ENCODE data around the gene RASSF7. TPM values are rescaled to one million over a fixed set of nuclear protein-coding genes. Genes with fewer than 3 reads are reported as not detected.

The RASSF7 gene
- total RNA-seq, 2 donors from 2014 or later, result 8.5 to 13.0 TPM

DNA sequence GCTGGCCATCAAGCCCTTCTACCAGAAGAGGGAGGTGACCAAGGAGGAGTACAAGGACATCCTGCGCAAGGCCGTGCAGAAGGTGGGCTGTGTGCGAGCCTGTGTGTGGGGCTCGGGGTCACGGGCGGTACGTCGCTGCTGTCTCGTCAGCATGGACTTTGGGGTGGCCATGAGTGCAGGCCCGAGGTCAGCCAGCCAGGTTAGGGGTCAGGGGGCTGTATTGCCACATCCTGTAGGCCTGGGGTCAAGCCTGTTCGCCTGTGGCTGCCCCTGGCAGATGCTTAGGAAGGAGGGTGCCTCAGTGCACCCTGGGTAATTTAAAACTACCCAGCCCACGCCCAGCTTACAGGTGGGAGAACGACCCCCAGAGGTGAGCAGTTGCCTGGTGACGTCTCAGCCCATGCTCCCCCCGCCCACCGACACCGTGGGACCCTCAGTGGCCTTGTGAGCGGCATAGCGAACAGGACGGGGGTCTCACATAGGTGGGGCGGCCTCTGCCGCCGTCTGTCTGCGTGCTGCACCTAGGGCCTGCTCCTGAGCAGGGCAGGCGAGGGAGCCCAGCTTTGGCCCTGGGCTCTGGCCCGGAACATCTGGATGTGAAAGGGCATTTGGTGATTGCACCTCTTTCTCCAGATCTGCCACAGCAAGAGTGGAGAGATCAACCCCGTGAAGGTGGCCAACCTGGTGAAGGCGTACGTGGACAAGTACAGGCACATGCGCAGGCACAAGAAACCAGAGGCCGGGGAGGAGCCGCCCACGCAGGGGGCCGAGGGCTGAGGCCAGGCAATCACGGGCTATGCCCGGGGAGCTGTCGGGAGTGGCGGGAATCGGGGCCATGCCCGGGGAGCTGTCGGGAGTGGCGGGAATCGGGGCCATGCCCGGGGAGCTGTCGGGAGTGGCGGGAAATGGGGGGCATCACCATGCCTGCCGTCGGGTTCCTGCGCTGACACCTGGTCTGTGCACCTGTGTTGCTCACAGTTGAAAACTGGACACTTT lies 50.5 kb downstream of the RASSF7 start:
- Histone ChIP-seq H3K27me3 (no peaks in the 10 kb centered on the region), H3K4me1 (peaks cover 0 to 30% of the 10 kb centered on the region in 2 donors), H3K36me3 (peaks cover 70% of the 10 kb centered on the region), H3K9me3 (no peaks in the 10 kb centered on the region), H3K27ac (no peak overlapping the region), H3K4me3 (no peak overlapping the region)
- TF ChIP-seq, protein P1, sequence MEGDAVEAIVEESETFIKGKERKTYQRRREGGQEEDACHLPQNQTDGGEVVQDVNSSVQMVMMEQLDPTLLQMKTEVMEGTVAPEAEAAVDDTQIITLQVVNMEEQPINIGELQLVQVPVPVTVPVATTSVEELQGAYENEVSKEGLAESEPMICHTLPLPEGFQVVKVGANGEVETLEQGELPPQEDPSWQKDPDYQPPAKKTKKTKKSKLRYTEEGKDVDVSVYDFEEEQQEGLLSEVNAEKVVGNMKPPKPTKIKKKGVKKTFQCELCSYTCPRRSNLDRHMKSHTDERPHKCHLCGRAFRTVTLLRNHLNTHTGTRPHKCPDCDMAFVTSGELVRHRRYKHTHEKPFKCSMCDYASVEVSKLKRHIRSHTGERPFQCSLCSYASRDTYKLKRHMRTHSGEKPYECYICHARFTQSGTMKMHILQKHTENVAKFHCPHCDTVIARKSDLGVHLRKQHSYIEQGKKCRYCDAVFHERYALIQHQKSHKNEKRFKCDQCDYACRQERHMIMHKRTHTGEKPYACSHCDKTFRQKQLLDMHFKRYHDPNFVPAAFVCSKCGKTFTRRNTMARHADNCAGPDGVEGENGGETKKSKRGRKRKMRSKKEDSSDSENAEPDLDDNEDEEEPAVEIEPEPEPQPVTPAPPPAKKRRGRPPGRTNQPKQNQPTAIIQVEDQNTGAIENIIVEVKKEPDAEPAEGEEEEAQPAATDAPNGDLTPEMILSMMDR (IDR thresholded peaks at IDR 0.05), result no peak
- DNase-seq (ENCODE audit: low spot score), result no peak

DNA sequence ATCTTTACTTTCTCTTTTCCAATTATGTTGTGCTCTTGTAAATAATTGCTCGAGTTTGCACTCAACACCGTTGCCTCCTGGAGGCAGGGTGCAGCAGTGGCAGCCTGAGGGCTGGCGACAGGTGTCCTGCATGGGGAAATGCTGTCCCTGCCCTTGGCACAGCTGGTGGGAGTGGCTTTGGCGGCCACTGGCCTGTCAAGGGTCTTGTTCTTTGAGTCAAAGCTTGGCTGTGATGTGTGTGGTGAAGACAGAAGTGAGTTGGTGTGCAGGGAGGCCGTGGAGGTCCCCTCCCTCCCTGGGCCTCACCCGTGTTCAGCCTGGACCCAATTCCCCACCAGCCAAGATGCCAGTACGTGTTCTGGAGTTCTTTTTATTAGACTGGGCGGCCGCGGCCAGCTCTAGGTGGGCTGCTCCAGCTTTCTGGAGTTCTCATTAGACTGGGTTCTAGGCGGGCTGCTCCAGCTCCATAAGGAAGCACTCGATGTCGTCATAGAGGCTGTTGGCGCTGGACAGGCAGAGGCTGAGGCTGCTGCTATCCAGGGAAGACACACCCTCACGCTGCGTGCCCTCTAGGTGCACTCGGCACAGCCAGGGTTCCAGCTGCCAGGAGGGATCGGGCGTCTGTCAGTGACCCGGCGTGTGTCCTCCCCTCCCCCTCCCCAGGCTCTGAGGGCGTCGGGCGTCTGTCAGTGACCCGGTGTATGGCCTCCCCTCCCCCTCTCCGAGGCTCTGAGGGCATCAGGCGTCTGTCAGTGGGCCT lies 51.6 kb downstream of the RASSF7 start:
- H3K27me3 ChIP-seq, result no peaks in the 10 kb centered on the region
- no peak for DNase-seq (ENCODE audit: low spot score)
- peaks cover 59% of the 10 kb centered on the region for H3K36me3 ChIP-seq
- no peak overlapping the region for H3K27ac ChIP-seq
- TF ChIP-seq, protein P1 (IDR thresholded peaks at IDR 0.05), result no peak
- H3K4me3 ChIP-seq, result no peak overlapping the region
- H3K4me1 ChIP-seq, result peaks cover 0 to 35% of the 10 kb centered on the region in 2 donors
- no peaks in the 10 kb centered on the region for H3K9me3 ChIP-seq

DNA sequence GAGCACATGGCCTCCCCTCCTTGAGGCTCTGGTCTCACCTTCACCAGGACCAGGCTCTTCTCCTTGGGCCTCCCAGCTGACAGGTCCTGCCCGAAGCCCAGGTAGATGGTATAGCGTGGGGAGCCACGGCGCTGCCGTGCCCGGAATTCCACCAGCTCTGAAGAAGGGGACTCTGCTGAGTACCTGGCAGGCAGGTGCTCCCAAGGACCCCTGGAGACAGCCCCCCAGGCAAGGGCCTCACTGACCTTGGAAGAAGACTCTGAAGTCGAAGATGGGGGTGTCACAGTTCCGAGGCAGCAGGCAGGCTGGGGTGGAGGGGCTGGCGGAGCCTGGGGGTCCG lies 52.2 kb downstream of the RASSF7 start:
- H3K27me3 ChIP-seq, result no peaks in the 10 kb centered on the region
- H3K36me3 ChIP-seq, result peaks cover 53% of the 10 kb centered on the region
- TF ChIP-seq, protein P1 (IDR thresholded peaks at IDR 0.05), result no peak
- H3K4me1 ChIP-seq, result peaks cover 0 to 35% of the 10 kb centered on the region in 2 donors
- no peaks in the 10 kb centered on the region for H3K9me3 ChIP-seq
- H3K27ac ChIP-seq, result peak overlapping the region; percentile 39 to 47
- H3K4me3 ChIP-seq, result no peak overlapping the region
- DNase-seq (ENCODE audit: low spot score), result no peak

DNA sequence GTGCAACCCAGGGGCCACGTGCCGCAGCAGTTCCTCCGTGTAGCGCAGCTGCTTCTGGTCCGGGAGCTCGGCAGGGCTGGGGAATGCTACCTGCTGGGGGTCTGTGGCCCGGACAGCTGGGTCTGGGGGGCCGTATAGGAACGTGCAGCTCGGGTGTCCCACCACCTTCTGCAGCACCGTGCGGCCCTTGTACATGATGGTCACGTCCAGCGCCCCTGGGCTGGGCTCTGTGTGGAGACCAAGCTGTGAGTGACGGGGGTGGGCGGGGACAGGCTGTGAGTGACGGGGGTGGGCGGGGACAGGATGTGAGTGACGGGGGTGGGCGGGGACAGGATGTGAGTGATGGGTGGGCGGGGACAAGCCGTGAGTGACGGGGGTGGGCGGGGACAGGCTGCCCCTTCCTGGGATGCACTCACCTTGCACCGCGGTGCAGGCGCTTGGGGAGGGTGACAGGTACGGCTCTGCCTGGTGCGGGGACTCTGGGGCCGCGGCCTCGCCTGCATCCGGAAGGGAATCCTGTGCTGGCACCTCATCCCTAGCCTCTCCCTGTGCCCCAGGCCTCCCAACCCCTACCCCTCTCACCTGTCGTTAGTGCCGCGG lies 52.7 kb downstream of the RASSF7 start:
- Histone ChIP-seq H3K4me1 (peaks cover 0 to 35% of the 10 kb centered on the region in 2 donors), H3K36me3 (peaks cover 48% of the 10 kb centered on the region), H3K27me3 (no peaks in the 10 kb centered on the region), H3K27ac (peak overlapping the region; percentile 90 to 91), H3K4me3 (no peak overlapping the region), H3K9me3 (no peaks in the 10 kb centered on the region)
- DNase-seq (ENCODE audit: low spot score), result no peak
- TF ChIP-seq, protein P1 (IDR thresholded peaks at IDR 0.05), result no peak

MicroRNA genes within 50 kb of the gene (microRNA counts, 767-probe panel; counts per million panel counts)
- microRNA hsa-miR-210, result 0 to 1,387 counts per million in 2 donors

Small RNA genes lying within 50 kb of the gene (microRNA-seq; reads per million reads assigned to microRNA genes)
- 118 to 158 reads per million in 2 donors for gene MIR210 (ENCODE audit: borderline number of aligned reads in 2 of 2, borderline replicate concordance in 1 of 2)

Other genes with a start within 250 kb of the RASSF7 start
- gene IFITM1, start 246.9 kb upstream of the RASSF7 start, total RNA-seq, result 100 to 1,000 TPM in 1 of 2 donors, 10 to 100 TPM in 1; 82.3 to 241 TPM
- gene IFITM3, start 240.1 kb upstream of the RASSF7 start, total RNA-seq, result 100 to 1,000 TPM; 156 to 372 TPM
- under 1 TPM in 1 of 2 donors, not detected in 1; 0.39 TPM for gene B4GALNT4, start 191.5 kb upstream of the RASSF7 start, total RNA-seq
- 1 to 10 TPM in 1 of 2 donors, under 1 TPM in 1; 0.43 to 1.0 TPM for gene PKP3, start 166.8 kb upstream of the RASSF7 start, total RNA-seq
- gene SIGIRR, start 146.0 kb upstream of the RASSF7 start, total RNA-seq, result 10 to 100 TPM; 26.6 to 33.3 TPM
- under 1 TPM; 0.11 to 0.75 TPM for gene ANO9, start 119.0 kb upstream of the RASSF7 start, total RNA-seq
- 10 to 100 TPM; 26.8 to 32.5 TPM for gene PTDSS2, start 110.7 kb upstream of the RASSF7 start, total RNA-seq
- gene RNH1, start 53.7 kb upstream of the RASSF7 start, total RNA-seq, result 100 to 1,000 TPM; 185 to 248 TPM
- 10 to 100 TPM; 31.7 to 48.1 TPM for gene HRAS, start 25.4 kb upstream of the RASSF7 start, total RNA-seq
- gene LRRC56, start 23.4 kb upstream of the RASSF7 start, total RNA-seq, result under 1 TPM; 0.12 to 0.15 TPM
- gene LMNTD2, start 232 bp upstream of the RASSF7 start, total RNA-seq, result under 1 TPM; 0.33 to 0.86 TPM
- gene PHRF1, start 15.5 kb downstream of the RASSF7 start, total RNA-seq, result 10 to 100 TPM; 12.4 to 14.2 TPM
- 10 to 100 TPM in 1 of 2 donors, 1 to 10 TPM in 1; 9.6 to 14.9 TPM for gene IRF7, start 55.0 kb downstream of the RASSF7 start, total RNA-seq
- not detected for gene CDHR5, start 64.0 kb downstream of the RASSF7 start, total RNA-seq
- not detected for gene SCT, start 66.2 kb downstream of the RASSF7 start, total RNA-seq
- gene DRD4, start 76.3 kb downstream of the RASSF7 start, total RNA-seq, result not detected
- gene DEAF1, start 134.3 kb downstream of the RASSF7 start, total RNA-seq, result 10 to 100 TPM; 15.5 to 26.6 TPM
- gene TMEM80, start 134.8 kb downstream of the RASSF7 start, total RNA-seq, result 10 to 100 TPM; 12.5 to 20.7 TPM
- gene EPS8L2, start 145.3 kb downstream of the RASSF7 start, total RNA-seq, result 1 to 10 TPM; 4.7 to 7.5 TPM
- 100 to 1,000 TPM in 1 of 2 donors, 10 to 100 TPM in 1; 90.3 to 111 TPM for gene TALDO1, start 186.5 kb downstream of the RASSF7 start, total RNA-seq
- gene GATD1, start 216.5 kb downstream of the RASSF7 start, total RNA-seq, result 10 to 100 TPM; 13.3 to 29.8 TPM
- gene CEND1, start 229.1 kb downstream of the RASSF7 start, total RNA-seq, result 1 to 10 TPM in 1 of 2 donors, not detected in 1; 1.1 TPM
- gene SLC25A22, start 237.3 kb downstream of the RASSF7 start, total RNA-seq, result 1 to 10 TPM; 2.7 to 5.6 TPM
- gene PIDD1, start 244.3 kb downstream of the RASSF7 start, total RNA-seq, result 10 to 100 TPM in 1 of 2 donors, 1 to 10 TPM in 1; 6.0 to 12.1 TPM
- gene RPLP2, start 249.0 kb downstream of the RASSF7 start, total RNA-seq, result 100 to 1,000 TPM; 145 to 384 TPM

All from right atrium auricular region (tissue), 2 donors.